22Rv1 (cell line): ENCODE data around the gene MAPK8IP1.

Experiments
- CTCF ChIP-seq: fragments of 450-650 bp; IDR thresholded peaks from 2 replicates; pipeline ENCODE4 v1.5.1; 2017; ENCODE audit warnings: mild to moderate bottlenecking
- ZFX ChIP-seq: fragments of 450-650 bp; IDR thresholded peaks from 2 replicates; pipeline ENCODE4 v1.6.1; 2017; ENCODE audit warnings: antibody characterized with exemption, borderline replicate concordance

- TF ChIP-seq CTCF = no peak
- no peak for TF ChIP-seq ZFX
These were observed 40.5 kb downstream of the MAPK8IP1 start for GRCh38 chr11:45926001-45926401.
